Osteoblast (primary cell): ENCODE data around the gene USP3. TPM values are rescaled to one million over a fixed set of nuclear protein-coding genes. Genes with fewer than 3 reads are reported as not detected.

Experiments used
- DNase-seq: peaks from one replicate; pipeline ENCODE4 v3.0.0; 2011; ENCODE audit warnings: low spot score, mixed read lengths; ENCODE audit not compliant: insufficient read length; ENCODE audit errors: missing footprints
- H2AFZ ChIP-seq: 2 replicates; pipeline ENCODE4 v1.6.0; 2011; ENCODE audit warnings: mild to moderate bottlenecking, low read length
- H3K27ac ChIP-seq: 2 replicates; pipeline ENCODE4 v1.5.1; 2011; ENCODE audit warnings: mild to moderate bottlenecking, low read depth, low read length, moderate library complexity
- H3K27me3 ChIP-seq: 2 replicates; pipeline ENCODE4 v1.6.0; 2012; ENCODE audit warnings: mild to moderate bottlenecking, control low read depth, inconsistent platforms, low read length, moderate library complexity; ENCODE audit not compliant: insufficient read depth
- H3K36me3 ChIP-seq: 2 replicates; pipeline ENCODE4 v1.5.1; 2011; ENCODE audit warnings: mild to moderate bottlenecking, low read length, control low read depth, moderate library complexity; ENCODE audit not compliant: insufficient read depth
- H3K4me1 ChIP-seq: 2 replicates; pipeline ENCODE4 v1.5.1; 2011; ENCODE audit warnings: mild to moderate bottlenecking, low read length, control low read depth, moderate library complexity; ENCODE audit not compliant: insufficient read depth
- H3K4me2 ChIP-seq: 2 replicates; pipeline ENCODE4 v1.6.0; 2011; ENCODE audit warnings: mild to moderate bottlenecking, low read length; ENCODE audit not compliant: insufficient read depth
- H3K4me3 ChIP-seq: fragments of 200-600 bp; sonication (generic); 3 replicates; pipeline ENCODE4 v1.5.1; 2012; ENCODE audit warnings: mild to moderate bottlenecking, low read length, inconsistent platforms; ENCODE audit not compliant: insufficient read depth
- H3K79me2 ChIP-seq: 2 replicates; pipeline ENCODE4 v1.6.0; 2012; ENCODE audit warnings: mild to moderate bottlenecking, low read length, control low read depth, inconsistent platforms; ENCODE audit not compliant: insufficient read depth
- H3K9me3 ChIP-seq: 2 replicates; pipeline ENCODE4 v1.5.1; 2011; ENCODE audit warnings: low read depth, low read length, control low read depth
- H4K20me1 ChIP-seq: 2 replicates; pipeline ENCODE4 v1.6.0; 2012; ENCODE audit warnings: mild to moderate bottlenecking, low read length, control low read depth; ENCODE audit not compliant: insufficient read depth
- CTCF ChIP-seq: IDR thresholded peaks from 2 replicates; pipeline ENCODE4 v1.5.1; 2011; ENCODE audit warnings: mild to moderate bottlenecking, low read depth, low read length, moderate library complexity; ENCODE audit errors: extremely low read depth
- total RNA-seq: library from RNA; depleted of rRNA; stranded (reverse); fragments of >200 nt; gene quantifications from 2 replicates; pipeline ENCODE4 v1.2.3, GENCODE V29; 2012

Gene USP3
- total RNA-seq, 1 donor: 60.1 TPM

GRCh38 chr15:63573533-63573932, 69.1 kb downstream of the USP3 start:
- H2AFZ ChIP-seq: no peak overlapping the region
- H3K36me3 ChIP-seq: peaks cover 37% of the 10 kb centered on the region
- no peaks in the 10 kb centered on the region for H3K9me3 ChIP-seq
- no peak for DNase-seq
- no peak overlapping the region for H3K27ac ChIP-seq
- H4K20me1 ChIP-seq: peaks cover 4% of the 10 kb centered on the region
- no peaks in the 10 kb centered on the region for H3K27me3 ChIP-seq
- no peak overlapping the region for H3K4me2 ChIP-seq
- H3K4me1 ChIP-seq: peaks cover 5% of the 10 kb centered on the region
- H3K4me3 ChIP-seq: no peak overlapping the region
- no peak for TF ChIP-seq CTCF
- no peaks in the 10 kb centered on the region for H3K79me2 ChIP-seq

GRCh38 chr15:63575312-63575711, 70.9 kb downstream of the USP3 start:
- Histone ChIP-seq H3K79me2 (no peaks in the 10 kb centered on the region), H3K4me3 (no peak overlapping the region), H3K27me3 (no peaks in the 10 kb centered on the region), H3K9me3 (no peaks in the 10 kb centered on the region), H3K27ac (no peak overlapping the region), H3K4me2 (no peak overlapping the region), H3K36me3 (peaks cover 26% of the 10 kb centered on the region), H3K4me1 (peaks cover 5% of the 10 kb centered on the region), H2AFZ (no peak overlapping the region), H4K20me1 (no peaks in the 10 kb centered on the region)
- TF ChIP-seq CTCF: no peak
- DNase-seq: no peak

- Histone ChIP-seq H3K9me3 (no peaks in the 10 kb centered on the region), H3K27ac (no peak overlapping the region), H4K20me1 (no peaks in the 10 kb centered on the region), H3K4me1 (peaks cover 5% of the 10 kb centered on the region), H3K4me2 (no peak overlapping the region), H3K4me3 (no peak overlapping the region), H3K27me3 (no peaks in the 10 kb centered on the region), H3K79me2 (no peaks in the 10 kb centered on the region), H2AFZ (no peak overlapping the region), H3K36me3 (peaks cover 18% of the 10 kb centered on the region)
- DNase-seq: no peak
- TF ChIP-seq CTCF: no peak
Observed at GRCh38 chr15:63576441-63576840, 72.0 kb downstream of the USP3 start.

- no peak for TF ChIP-seq CTCF
- Histone ChIP-seq H3K27ac (peak overlapping the region; percentile 85), H3K9me3 (no peaks in the 10 kb centered on the region), H3K79me2 (peaks cover 4% of the 10 kb centered on the region), H4K20me1 (peaks cover 5% of the 10 kb centered on the region), H3K4me1 (peaks cover 12% of the 10 kb centered on the region), H3K4me2 (no peak overlapping the region), H3K36me3 (peaks cover 17% of the 10 kb centered on the region), H3K27me3 (no peaks in the 10 kb centered on the region), H3K4me3 (no peak overlapping the region), H2AFZ (no peak overlapping the region)
- no peak for DNase-seq
Observed at GRCh38 chr15:63582179-63582578, 77.8 kb downstream of the USP3 start.
